ENCODE results near the gene CTNNB1. TPM values are rescaled to one million over a fixed set of nuclear protein-coding genes. Genes with fewer than 3 reads are reported as not detected.

Gene CTNNB1
- total RNA-seq, 1 experiment from 2014 or later: 387 TPM

GRCh38 chr3:41202834-41203345 is 3.6 kb downstream of the CTNNB1 start:
- Mint-ChIP-seq H3K27me3 (ENCODE audit: low read depth) (no peaks in the 10 kb centered on the region), H3K4me1 (peaks cover 70% of the 10 kb centered on the region), H3K4me3 (peak overlapping the region; percentile 84), H3K36me3 (no peaks in the 10 kb centered on the region), H3K9me3 (no peaks in the 10 kb centered on the region), H3K27ac (peak overlapping the region; percentile 76; the same call in 1 of the 2 replicates)
- CTCF ChIA-PET: interaction anchor here (0.6 to 0.7 kb wide), 5 partner anchors 14 to 171 kb away, joined by 3 to 4 read pairs (median 3); no protein-coding TSS in a partner anchor
- no peak for DNase-seq (ENCODE audit: low spot score)
- POLR2A ChIA-PET: interaction anchor here (0.7 kb wide), 2 partner anchors 29 to 31 kb away, joined by 3 to 7 read pairs; no protein-coding TSS in a partner anchor
- TF ChIP-seq NFATC4 (CRISPR knock-in tag; IDR thresholded peaks at IDR 0.05) (no peak), ZNF671 (CRISPR knock-in tag; IDR thresholded peaks at IDR 0.05) (no peak), FOXJ3 (CRISPR knock-in tag; IDR thresholded peaks at IDR 0.05; ENCODE audit: borderline replicate concordance) (no peak), TP53 (CRISPR knock-in tag; IDR thresholded peaks at IDR 0.05) (no peak), IRF2 (CRISPR knock-in tag; IDR thresholded peaks at IDR 0.05; ENCODE audit: borderline replicate concordance, low read depth) (no peak), MAX (CRISPR knock-in tag; IDR thresholded peaks at IDR 0.05) (no peak), SMAD3 (CRISPR knock-in tag; IDR thresholded peaks at IDR 0.05; ENCODE audit: borderline replicate concordance) (no peak), ZNF512 (CRISPR knock-in tag; IDR thresholded peaks at IDR 0.05; ENCODE audit: borderline replicate concordance) (no peak), ZSCAN18 (CRISPR knock-in tag; IDR thresholded peaks at IDR 0.05) (no peak), ZNF138 (CRISPR knock-in tag; conservative IDR thresholded peaks at IDR 0.05) (no peak), ZBTB43 (CRISPR knock-in tag; IDR thresholded peaks at IDR 0.05) (no peak), ZNF532 (CRISPR knock-in tag; IDR thresholded peaks at IDR 0.05; ENCODE audit: borderline replicate concordance) (no peak), ATF6 (CRISPR knock-in tag; IDR thresholded peaks at IDR 0.05) (no peak), ETV6 (CRISPR knock-in tag; IDR thresholded peaks at IDR 0.05) (no peak)
- ATAC-seq: peak; percentile 24

- no peak for DNase-seq (ENCODE audit: low spot score)
- Mint-ChIP-seq H3K4me3 (peak overlapping the region; percentile 84), H3K9me3 (no peaks in the 10 kb centered on the region), H3K27ac (no peak overlapping the region), H3K4me1 (peaks cover 79% of the 10 kb centered on the region), H3K27me3 (ENCODE audit: low read depth) (no peaks in the 10 kb centered on the region), H3K36me3 (peaks cover 3% of the 10 kb centered on the region)
- CTCF ChIA-PET: no interaction called here
- POLR2A ChIA-PET: no interaction called here
- ATAC-seq: no peak
- TF ChIP-seq ZNF317 (CRISPR knock-in tag; IDR thresholded peaks at IDR 0.05; ENCODE audit: borderline replicate concordance, low read depth) (no peak), ZSCAN18 (CRISPR knock-in tag; IDR thresholded peaks at IDR 0.05) (no peak), NR2C2 (CRISPR knock-in tag; IDR thresholded peaks at IDR 0.05) (no peak), ZNF532 (CRISPR knock-in tag; IDR thresholded peaks at IDR 0.05; ENCODE audit: borderline replicate concordance) (no peak), MYBL2 (CRISPR knock-in tag; IDR thresholded peaks at IDR 0.05) (no peak), ETV6 (CRISPR knock-in tag; IDR thresholded peaks at IDR 0.05) (no peak)
Observed at GRCh38 chr3:41204369-41204768, 5.1 kb downstream of the CTNNB1 start.

Data from WTC11 (cell line).